ENCODE results near the gene BET1.
A peak's percentile ranks its signal among the peaks of the same experiment; 100 is the strongest.

The BET1 gene

DNA sequence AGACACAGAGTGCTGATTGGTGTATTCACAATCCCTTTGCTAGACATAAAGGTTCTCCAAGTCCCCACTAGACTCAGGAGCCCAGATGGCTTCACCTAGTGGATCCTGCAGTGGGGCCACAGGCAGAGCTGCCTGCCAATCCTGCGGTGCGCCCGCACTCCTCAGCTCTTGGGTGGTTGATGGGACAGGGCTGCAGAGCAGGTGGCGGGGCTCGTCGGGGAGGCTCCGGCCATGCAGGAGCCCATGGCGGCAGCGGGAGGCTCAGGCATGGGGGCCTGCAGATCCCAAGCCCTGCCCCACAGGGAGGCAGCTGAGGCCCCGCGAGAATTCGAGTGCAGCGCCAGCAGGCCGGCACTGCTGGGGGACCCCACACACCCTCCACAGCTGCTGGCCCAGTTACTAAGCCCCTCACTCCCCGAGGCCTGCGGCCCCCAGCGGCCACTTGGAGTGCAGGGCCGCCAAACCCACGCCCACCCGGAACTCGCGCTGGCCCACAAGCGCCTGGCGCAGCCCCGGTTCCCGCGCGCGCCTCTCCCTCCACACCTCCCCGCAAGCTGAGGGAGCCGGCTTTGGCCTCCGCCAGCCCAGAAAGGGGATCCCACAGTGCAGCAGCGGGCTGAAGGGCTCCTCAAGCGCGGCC lies 7.7 kb upstream of the BET1 start:
- no peak for DNase-seq

DNA sequence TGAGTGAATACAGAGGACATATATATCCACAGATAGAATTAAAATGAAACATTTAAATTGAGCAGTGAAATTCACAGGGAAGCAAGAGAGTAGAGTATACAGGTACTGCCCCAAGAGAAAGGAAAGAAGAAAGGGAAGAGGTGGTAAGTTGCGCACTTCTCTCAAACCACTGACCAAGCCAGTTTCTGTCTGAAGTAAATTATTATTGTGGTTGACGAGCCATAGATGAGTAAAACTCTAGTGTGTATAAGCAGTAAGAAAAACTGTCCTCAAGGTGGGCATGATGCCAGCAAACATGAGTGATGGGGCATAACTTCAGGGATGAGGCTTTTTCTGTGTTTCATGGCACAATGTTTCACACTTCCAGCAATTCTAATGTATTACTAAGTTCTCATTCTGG lies 4.4 kb upstream of the BET1 start:
- no peak for DNase-seq

DNA sequence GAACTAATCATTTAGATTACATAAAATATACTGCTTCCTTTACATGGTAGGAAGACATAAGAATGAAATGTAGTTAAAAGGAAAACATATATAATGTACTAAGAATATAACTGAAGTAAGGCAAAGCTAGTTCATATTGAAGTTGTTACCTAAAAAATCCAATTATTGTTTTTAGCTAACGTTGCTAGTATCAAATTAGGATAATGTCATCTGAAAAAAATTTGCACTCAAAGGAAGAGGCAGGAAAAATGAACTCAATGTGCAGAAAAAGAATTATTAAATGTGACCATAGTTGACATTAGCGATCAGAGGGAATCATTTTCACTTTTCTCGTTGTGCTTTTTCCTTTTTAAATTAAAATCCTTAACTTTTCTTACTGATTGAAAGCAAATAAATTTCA lies 1.6 kb upstream of the BET1 start:
- no peak for DNase-seq

DNA sequence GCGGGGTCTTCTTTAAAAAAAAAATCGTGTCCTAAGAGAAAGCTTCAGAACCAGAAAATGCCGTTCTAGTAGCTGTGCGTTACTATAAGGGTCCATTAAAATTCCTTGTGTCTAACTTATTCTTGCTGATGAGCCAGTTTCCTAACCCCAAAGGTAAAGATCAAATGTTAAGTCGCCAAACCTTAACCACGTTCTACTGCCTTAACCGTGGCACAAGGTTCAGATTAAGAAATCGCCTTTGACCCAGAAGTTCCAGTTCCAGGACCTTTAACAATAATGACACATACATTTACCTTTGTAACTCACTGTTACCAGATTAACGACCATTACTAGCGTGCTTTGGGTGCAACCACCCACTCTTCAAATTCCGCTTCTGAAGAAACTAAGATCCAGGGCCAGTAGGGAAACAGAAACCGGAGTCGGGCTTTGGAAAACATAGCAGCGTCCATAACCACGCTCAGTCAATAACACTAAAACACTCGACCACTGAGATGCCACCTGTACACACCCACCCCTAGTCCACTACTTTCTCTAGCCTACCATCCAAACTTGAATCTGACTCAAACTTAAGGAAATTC lies 620 bp downstream of the BET1 start:
- DNase-seq: peak; percentile 5

DNA sequence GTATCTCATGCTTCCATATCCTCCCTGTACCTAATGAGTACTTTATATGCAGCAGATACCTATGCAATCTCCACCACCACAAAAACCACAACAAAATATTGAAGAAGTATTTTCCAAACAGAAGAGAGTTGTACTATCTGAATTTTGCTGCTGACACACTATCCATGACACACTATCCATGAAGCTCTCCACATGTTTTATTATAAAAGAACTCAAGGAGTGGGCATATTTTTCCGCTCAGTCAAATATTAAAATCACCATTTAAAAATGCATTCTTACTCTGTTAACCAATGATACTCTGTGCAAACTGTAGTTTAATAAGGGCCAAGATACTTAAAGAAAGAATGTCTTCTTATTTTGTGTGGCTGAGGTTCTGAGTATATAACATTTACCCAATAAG lies 2.8 kb downstream of the BET1 start:
- DNase-seq: no peak

DNA sequence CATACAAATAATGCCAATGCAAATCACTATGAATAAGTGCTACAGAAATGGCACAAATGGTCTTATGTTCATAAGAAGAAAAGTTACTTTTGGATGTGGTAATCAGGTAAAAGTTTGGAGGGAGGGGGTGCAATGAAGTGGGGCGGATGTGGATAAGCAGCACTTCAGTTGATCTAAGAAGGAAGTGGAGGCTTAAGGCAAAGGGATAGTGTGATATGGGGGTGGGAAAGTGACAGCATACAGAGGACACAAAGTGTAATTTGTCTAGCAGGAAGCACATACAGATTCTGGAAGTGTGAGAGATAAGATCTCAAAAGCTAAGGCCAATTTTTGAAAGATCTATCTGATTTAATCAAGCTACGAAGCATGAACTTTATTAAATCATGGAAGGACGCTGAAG lies 6.3 kb downstream of the BET1 start:
- DNase-seq: no peak

DNA sequence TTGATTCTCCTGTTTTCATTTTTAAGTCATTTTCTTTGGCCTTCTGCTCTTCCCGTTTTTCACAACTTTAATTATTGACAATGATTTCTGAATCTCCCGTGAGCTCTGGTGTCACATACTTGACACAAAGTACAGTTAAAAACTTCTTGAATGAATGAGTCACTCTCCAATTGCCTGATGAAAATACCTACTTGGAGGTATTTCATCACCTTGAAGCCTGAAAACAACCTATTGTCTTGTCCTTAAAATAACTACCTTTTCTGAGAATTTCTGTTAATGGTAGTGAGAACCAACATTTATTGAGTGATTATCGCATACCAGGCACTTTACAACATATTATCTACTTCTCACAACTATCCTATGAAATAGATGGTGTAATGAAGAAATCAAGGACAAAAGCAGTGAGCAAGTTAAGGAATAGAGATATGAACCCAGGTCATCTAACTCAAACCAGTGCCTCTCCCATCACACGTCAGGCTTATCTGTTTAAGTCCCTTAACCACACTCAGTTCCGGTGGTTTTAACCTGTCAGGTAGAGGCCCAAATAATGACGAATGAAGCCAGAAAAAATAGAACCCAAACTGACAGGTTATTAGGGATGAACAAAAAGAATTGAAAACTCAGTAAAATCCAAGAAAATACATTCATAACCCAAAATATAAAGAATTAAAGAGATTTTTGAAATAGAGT lies 11.6 kb downstream of the BET1 start:
- no peak for DNase-seq

DNA sequence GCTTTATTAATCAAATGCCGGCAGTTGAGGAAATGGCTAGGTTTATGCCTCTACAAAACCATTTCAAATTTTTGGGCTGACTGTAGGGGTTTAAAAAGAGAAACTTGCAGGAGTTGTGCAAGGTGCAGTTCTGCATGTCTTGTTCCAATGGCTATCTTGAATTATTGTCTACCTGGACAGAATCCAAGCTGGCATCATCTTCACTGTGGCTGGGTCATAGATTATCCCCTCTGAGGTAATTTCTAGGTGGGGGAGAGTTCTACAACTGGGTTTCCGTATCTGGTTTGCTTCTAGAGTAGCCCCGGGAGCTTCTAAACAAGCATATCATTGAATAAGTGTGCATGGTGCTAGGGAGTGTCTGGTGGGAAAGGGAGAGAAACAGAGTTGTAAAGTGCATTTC lies 16.9 kb downstream of the BET1 start:
- no peak for DNase-seq

DNA sequence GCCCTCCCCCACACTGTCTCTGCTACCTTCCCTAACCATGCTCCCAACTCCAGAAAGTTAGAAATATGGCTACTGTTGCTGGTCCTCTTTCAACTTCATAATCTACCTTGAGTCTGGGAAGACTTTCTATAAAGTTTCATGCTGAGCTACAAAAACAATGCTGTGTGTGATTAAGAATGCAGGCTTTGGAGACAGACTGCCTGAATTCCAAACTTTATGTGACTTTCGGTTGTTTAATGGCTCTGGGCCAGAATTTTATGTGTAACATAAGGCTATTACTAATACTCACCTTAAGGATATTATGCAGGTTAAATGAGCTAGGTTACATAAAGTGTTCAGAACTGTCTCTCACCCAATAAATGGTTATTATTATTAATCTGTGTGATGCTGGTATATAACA lies 19.1 kb downstream of the BET1 start:
- DNase-seq: no peak

DNA sequence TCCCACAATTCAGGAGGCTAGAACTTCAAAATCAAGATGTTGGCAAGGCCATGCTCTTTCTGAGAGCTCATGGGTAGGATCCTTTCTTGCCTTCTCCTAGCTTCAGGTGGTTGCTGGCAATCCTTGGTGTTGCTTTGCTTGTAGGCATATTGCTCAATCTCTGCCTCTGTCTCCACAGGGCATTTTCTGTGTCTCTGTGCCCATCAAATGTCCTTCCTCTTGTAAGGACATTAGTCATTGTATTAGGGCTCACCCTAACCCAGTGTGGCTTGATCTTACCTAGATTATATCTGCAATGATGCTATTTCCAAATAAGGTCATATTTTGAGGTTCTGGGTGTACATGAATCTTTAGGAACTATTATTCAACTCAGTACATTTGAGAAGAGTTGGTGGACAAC lies 20.1 kb downstream of the BET1 start:
- no peak for DNase-seq

DNA sequence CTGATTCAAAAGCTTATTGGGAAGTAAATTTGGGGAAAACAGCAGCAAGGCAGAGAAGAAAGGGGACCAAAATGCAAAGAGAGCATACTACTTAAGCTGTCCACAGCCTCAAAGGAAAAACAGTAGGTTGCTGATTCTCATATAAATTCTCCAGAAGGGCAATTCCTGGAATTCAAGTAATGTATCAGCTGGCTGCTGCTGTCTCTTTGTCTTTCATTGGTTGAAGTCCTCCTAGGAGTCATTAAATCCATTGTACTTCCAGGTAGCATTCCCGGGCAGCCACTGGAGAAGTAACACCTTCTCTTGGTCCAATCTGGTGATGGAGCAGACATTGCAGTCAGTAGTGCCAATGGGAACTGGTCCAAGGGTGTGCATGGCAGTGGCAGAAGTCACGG lies 22.7 kb downstream of the BET1 start:
- DNase-seq: no peak

DNA sequence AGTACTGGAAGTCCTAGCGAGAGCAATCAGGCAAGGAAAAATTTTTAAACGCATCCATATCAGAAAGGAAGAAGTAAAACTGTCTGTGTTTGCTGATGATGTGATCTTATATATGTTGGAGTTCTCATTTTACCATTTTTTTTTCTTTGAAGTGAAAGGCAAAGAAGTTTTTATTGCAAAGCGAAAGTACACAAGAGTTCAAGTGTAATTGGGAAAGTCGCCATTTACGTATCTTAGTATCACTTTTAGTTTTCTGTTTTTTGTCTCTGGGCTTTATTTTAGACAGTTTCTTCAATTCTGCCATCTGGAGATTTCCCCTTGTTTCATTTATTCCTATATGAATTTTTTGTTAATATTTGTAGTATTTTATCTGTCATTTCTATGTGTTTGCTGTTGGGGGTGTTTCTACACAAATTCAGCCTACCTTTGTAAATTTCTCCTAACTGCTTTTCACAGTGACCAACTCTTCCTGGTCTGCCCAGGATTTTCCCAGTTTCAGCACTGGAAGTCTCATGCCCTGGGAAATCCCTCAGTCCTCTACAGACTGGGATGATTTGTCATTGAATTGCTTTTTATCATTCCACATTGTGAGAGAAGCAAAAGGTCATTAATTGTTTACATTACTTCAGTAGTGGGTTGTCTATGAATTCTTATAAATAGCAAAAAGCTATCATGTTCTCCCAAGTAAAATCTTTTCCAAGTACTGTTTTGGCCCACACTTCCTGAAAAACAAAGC lies 23.2 kb downstream of the BET1 start:
- no peak for DNase-seq

DNA sequence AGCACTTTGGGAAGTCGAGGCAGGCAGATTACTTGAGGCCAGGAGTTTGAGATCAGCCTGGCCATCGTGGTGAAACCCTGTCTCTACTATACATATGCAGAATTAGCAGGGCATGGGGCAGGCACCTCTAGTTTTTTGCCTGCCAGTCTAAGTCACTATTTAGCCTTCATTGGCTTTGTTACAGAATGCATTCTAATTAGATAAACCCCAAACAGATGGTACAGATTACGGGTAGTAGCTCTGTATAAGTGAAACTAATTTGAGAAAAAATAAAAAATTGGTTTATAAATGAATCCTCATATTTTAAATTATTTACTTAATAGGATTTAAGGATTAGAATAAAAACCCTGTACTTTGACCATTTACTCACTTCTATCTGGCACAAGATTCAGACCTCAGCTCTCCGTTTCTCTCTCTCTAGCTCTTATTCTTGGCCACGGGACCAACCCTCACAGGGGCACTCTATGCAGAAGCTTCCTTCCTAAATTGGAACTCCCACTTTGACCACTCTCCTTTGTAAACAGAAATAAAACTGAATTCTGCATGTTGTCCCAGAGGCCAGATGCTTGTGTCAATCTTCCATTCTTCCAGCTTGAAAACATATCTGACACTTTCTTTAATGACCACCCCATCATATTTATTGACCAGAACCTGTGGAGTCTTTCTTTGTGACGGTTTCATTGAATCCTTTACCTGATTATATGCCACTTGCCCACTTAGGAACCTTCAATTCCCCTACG lies 26.8 kb downstream of the BET1 start:
- DNase-seq: no peak

DNA sequence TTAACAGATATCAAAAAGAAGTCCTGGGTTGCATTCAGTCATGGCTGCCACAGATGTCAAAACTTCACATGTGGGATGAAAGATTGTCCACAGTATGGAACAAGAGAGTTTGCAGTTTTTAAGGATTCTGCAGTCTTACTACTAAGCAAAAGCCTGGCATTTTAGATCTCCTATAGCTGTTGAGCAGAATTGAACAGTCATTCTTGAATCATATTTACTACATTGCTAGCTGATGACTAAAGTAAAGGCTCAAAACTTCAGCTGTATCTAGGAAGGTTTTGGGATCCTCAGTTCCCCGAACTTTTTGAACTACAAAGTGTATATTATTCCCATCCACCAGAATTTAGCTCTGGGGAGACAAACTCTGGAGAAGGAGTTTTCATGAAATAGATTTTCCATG lies 31.0 kb downstream of the BET1 start:
- no peak for DNase-seq

DNA sequence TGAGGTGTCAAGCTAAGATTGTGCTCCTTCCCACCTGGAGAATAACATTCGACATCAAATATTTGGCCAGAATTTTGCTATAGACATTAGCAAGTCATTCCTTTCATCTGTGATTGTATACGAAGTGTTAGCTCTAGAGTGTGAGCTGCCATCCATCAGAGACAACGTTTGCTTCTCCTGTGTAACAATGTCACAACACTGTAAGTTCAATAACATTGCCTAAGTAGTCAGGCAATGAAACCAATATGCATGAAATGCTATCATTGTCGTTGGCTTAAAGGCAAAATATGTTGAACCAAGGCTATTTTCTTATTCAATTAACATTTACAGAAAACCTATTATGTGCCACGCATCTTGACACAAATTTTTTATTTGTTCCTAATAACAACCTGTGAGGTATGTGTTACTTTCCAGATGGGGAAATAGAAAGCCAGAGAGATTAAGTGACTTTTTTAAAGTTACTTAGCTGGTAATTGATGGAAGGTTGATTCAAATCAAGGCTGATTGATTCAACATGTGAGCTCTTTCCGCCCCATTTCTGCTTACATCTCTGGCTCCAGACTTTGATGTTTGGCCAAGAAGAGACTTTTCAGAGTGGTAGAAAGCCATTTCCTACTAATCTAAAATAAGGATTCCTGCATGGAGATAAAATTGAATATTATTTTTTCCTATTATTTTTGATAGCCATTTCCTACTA lies 32.0 kb downstream of the BET1 start:
- no peak for DNase-seq

DNA sequence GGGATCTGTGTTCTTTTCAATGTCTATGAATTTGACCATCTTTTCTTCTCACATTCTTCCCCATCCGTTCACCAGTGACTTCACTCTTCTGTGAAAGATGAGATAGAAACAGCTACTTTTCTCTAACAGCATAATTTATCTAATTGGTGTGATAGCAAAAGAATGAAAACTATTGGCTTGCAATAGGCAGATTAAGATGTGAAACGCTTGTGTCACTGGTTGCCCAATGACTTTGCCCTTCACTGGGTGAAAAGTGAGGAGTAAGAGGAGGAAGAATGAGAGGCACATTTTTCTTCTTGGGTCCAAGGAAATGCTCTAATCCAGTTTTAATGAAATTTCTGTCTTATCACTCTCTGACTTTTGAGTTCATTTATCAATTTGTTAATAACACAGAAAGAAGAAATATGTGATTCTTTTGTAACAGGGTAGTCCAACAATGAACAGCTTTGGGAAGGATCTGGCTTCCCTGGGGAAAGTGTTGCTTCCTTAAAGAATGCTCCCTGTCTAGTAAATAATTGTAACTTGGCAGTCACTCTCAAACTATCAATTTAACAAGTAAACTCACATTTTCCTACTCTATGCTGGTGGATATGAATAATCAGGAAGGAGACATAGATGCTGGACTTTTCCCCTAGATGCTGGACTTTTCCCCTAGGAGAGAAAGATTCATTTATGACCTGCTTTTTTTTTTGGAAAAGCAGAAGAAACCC lies 35.1 kb downstream of the BET1 start:
- no peak for DNase-seq

DNA sequence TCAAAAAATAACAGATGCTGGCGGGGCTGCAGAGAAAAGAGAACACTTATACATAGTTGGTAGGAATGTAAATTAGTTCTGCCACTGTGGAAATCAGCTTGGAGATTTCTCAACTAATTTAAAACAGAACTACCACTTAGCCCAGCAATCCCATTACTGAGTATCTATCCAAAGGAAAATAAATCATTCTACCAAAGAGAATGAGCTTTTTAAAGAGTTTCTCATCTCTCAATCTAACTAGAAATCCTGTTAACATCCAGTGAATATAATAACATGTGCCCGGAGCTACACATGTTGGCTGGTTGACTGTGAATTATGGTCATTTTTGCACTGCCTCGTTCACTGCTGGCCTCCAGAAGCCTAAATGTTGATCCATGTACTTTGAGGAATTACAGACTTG lies 39.3 kb downstream of the BET1 start:
- no peak for DNase-seq

DNA sequence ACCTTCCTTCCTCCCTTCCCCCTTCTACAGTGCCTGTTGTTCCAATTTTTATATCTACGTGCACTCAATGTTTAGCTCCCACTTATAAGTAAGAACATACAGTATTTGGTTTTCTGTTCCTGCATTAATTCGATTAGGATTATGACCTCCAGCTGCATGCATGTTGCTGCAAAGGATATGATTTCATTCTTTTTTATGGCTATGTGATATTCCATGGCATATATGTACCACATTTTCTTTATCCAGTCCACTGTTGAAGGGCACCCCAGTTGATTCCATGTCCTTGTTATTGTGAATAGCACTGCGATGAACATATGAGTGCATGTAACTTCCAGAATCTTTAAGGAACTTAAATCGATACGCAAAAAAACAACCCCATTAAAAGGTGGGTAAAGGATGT lies 39.9 kb downstream of the BET1 start:
- no peak for DNase-seq

DNA sequence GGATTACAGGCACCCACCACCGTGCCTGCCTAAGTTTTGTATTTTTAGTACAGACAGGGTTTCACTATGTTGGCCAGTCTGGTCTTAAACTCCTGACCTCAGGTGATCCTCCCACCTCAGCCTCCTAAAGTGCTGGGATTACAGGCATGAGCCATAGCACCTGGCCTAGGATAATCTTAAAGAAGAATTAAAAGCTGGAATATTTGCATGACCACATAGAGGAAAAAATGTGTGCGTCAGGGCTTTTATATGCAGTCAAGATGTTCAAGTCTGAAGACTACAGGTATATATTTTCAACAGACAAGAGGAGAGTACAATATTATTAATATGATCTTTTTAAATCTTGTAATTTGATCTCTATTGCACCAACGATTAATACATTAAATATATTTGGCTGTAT lies 43.2 kb downstream of the BET1 start:
- no peak for DNase-seq

DNA sequence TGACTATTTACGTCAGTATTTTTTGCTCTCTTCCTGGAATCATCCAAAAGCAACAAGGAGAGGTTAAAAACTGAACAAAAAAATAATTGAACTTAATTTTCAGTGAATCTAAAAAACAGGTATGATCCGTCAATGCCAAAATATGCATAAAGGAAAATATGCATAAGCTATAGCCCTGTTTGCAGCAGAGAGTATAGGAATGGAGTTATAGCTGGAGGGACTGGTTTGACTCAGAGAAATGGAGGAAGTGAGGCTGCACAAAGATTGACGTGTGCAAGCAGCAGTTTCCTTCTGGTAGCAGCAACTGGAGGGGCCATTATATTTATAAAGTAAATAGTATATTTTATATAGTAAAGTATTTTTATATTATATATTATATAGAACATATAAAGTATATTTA lies 45.5 kb downstream of the BET1 start:
- no peak for DNase-seq

DNA sequence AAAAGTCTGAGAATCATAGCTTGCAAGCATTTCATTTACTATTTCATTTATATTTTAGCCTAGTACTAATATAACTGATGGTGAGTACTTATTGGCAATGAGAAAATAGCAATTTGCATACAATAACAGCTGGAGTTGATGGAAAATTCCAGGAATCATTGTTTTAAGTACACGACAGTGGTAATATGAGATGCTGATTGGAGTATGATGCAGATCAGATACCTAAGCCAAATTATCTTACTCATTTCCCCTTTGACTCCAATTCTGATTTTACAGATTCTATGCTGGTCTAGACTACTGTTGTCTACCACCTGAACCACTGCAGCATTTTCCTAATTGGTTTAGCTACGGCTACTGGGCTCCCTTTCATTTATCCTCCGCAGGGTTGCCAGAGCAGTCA lies 45.9 kb downstream of the BET1 start:
- no peak for DNase-seq

DNA sequence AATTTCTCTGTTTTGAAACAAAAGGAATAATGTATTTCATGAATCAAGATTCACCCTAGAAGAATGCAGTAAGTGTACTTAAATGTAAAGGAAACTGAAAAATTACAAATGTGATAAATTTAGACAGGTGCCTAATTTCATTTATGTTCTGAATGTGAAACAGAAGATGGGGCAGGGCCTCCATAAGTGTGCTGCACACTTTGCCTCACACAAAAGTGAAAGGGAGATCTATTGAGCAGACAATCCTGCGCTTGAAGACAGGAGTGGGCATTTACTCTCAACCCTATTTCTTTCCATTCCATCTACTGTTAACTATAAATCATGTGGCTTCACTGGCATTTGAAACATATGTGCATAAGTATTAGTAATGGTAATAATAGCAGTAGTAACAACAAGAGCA lies 46.4 kb downstream of the BET1 start:
- no peak for DNase-seq
